Muscle of leg (tissue), 11 donors: ENCODE data around the gene CCNJ. TPM values are rescaled to one million over a fixed set of nuclear protein-coding genes. Genes with fewer than 3 reads are reported as not detected.

ENCODE experiments used
- DNase-seq: peaks from one replicate; pipeline ENCODE4 v3.0.0; 2013
- H3K27ac ChIP-seq: one replicate; pipeline ENCODE4 v1.5.1; 2013; ENCODE audit warnings: mild to moderate bottlenecking, low read length, control low read depth
- H3K27me3 ChIP-seq: one replicate; pipeline ENCODE4 v1.6.1; 2013; ENCODE audit warnings: low read length; ENCODE audit not compliant: control insufficient read depth, insufficient read depth
- H3K36me3 ChIP-seq: one replicate; pipeline ENCODE4 v1.6.1; 2013; ENCODE audit warnings: low read length; ENCODE audit not compliant: control insufficient read depth, insufficient read depth
- H3K4me1 ChIP-seq: one replicate; pipeline ENCODE4 v1.6.1; 2013; ENCODE audit warnings: low read length; ENCODE audit not compliant: control insufficient read depth, insufficient read depth
- H3K4me3 ChIP-seq: one replicate; pipeline ENCODE4 v1.5.1; 2013; ENCODE audit warnings: low read length, control low read depth
- H3K9me3 ChIP-seq: replicated peaks from 2 replicates; pipeline ENCODE4 v1.6.1; 2013; ENCODE audit warnings: low read depth, low read length; ENCODE audit not compliant: control insufficient read depth
- WGBS: methylation state at CpG from one replicate; pipeline ENCODE4 v1.1.5; 2013; ENCODE audit warnings: missing lambda C conversion rate; ENCODE audit not compliant: insufficient coverage; 5-methylcytosine and 5-hydroxymethylcytosine counted together
- polyA plus RNA-seq, 8 donors: library from polyadenylated mRNA; unstranded; fragments of 120-200 nt; gene quantifications; one replicate each; pipeline versions ENCODE4 v1.2.1 to v1.2.3, GENCODE V29; 2013; ENCODE audit warnings: inconsistent platforms in 1 of 8, low replicate concordance in 1 of 8; ENCODE audit not compliant: insufficient read length in 8 of 8, insufficient read depth in 1 of 8
- total RNA-seq: library from RNA; stranded (reverse); fragments of 120-200 nt; gene quantifications from one replicate; pipeline ENCODE4 v1.2.4, GENCODE V29; 2013

The CCNJ gene
- total and polyA plus RNA-seq, 9 donors = 5.5 to 11.1 (median 9.0) TPM

GRCh38 chr10:96053985-96054384 lies 10.6 kb downstream of the CCNJ start:
- DNase-seq = no peak
- no peaks in the 10 kb centered on the region for H3K9me3 ChIP-seq
- no peak overlapping the region for H3K4me3 ChIP-seq
- H3K27me3 ChIP-seq = no peaks in the 10 kb centered on the region
- H3K4me1 ChIP-seq = no peaks in the 10 kb centered on the region
- H3K27ac ChIP-seq = no peak overlapping the region
- WGBS = no CpG with 5 or more reads among the region's 2 CpGs
- H3K36me3 ChIP-seq = peaks cover 20% of the 10 kb centered on the region

- Histone ChIP-seq H3K9me3 (no peaks in the 10 kb centered on the region), H3K27me3 (no peaks in the 10 kb centered on the region), H3K36me3 (peaks cover 30% of the 10 kb centered on the region), H3K4me1 (no peaks in the 10 kb centered on the region), H3K4me3 (no peak overlapping the region), H3K27ac (no peak overlapping the region)
- DNase-seq = no peak
- 89% methylated on average over 3 of the region's 7 CpGs for WGBS
These were observed 13.4 kb downstream of the CCNJ start for GRCh38 chr10:96056787-96057186.

GRCh38 chr10:96061232-96061631 lies 17.8 kb downstream of the CCNJ start:
- H3K27me3 ChIP-seq = no peaks in the 10 kb centered on the region
- no peak for DNase-seq
- peaks cover 39% of the 10 kb centered on the region for H3K36me3 ChIP-seq
- 93% methylated on average over 1 of the region's 3 CpGs for WGBS
- H3K27ac ChIP-seq = no peak overlapping the region
- no peaks in the 10 kb centered on the region for H3K9me3 ChIP-seq
- H3K4me1 ChIP-seq = no peaks in the 10 kb centered on the region
- H3K4me3 ChIP-seq = no peak overlapping the region

GRCh38 chr10:96072674-96073073 lies 29.3 kb downstream of the CCNJ start:
- DNase-seq = no peak
- no peaks in the 10 kb centered on the region for H3K27me3 ChIP-seq
- no peaks in the 10 kb centered on the region for H3K4me1 ChIP-seq
- WGBS = no CpG with 5 or more reads among the region's 2 CpGs
- H3K9me3 ChIP-seq = no peaks in the 10 kb centered on the region
- H3K36me3 ChIP-seq = no peaks in the 10 kb centered on the region
- H3K27ac ChIP-seq = no peak overlapping the region
- H3K4me3 ChIP-seq = no peak overlapping the region

GRCh38 chr10:96073722-96074121 lies 30.3 kb downstream of the CCNJ start:
- H3K4me1 ChIP-seq = no peaks in the 10 kb centered on the region
- H3K4me3 ChIP-seq = no peak overlapping the region
- H3K36me3 ChIP-seq = no peaks in the 10 kb centered on the region
- WGBS = no CpG with 5 or more reads among the region's 1 CpG
- H3K9me3 ChIP-seq = no peaks in the 10 kb centered on the region
- no peak overlapping the region for H3K27ac ChIP-seq
- DNase-seq = no peak
- no peaks in the 10 kb centered on the region for H3K27me3 ChIP-seq

GRCh38 chr10:96074776-96075175 lies 31.4 kb downstream of the CCNJ start:
- H3K4me3 ChIP-seq = no peak overlapping the region
- no peaks in the 10 kb centered on the region for H3K4me1 ChIP-seq
- DNase-seq = no peak
- WGBS = no CpG with 5 or more reads among the region's 3 CpGs
- H3K36me3 ChIP-seq = no peaks in the 10 kb centered on the region
- no peak overlapping the region for H3K27ac ChIP-seq
- no peaks in the 10 kb centered on the region for H3K27me3 ChIP-seq
- no peaks in the 10 kb centered on the region for H3K9me3 ChIP-seq

GRCh38 chr10:96075977-96076376 lies 32.6 kb downstream of the CCNJ start:
- H3K4me1 ChIP-seq = no peaks in the 10 kb centered on the region
- no peaks in the 10 kb centered on the region for H3K9me3 ChIP-seq
- DNase-seq = no peak
- H3K27me3 ChIP-seq = no peaks in the 10 kb centered on the region
- no peaks in the 10 kb centered on the region for H3K36me3 ChIP-seq
- 80% methylated on average over 1 of the region's 2 CpGs for WGBS
- H3K27ac ChIP-seq = no peak overlapping the region
- H3K4me3 ChIP-seq = no peak overlapping the region

GRCh38 chr10:96077156-96077555 lies 33.8 kb downstream of the CCNJ start:
- no CpG with 5 or more reads among the region's 3 CpGs for WGBS
- H3K4me1 ChIP-seq = no peaks in the 10 kb centered on the region
- no peak overlapping the region for H3K27ac ChIP-seq
- no peaks in the 10 kb centered on the region for H3K27me3 ChIP-seq
- DNase-seq = no peak
- H3K9me3 ChIP-seq = no peaks in the 10 kb centered on the region
- no peaks in the 10 kb centered on the region for H3K36me3 ChIP-seq
- H3K4me3 ChIP-seq = no peak overlapping the region

GRCh38 chr10:96082153-96082552 lies 38.8 kb downstream of the CCNJ start:
- Histone ChIP-seq H3K36me3 (no peaks in the 10 kb centered on the region), H3K9me3 (no peaks in the 10 kb centered on the region), H3K27me3 (no peaks in the 10 kb centered on the region), H3K27ac (no peak overlapping the region), H3K4me3 (no peak overlapping the region), H3K4me1 (no peaks in the 10 kb centered on the region)
- WGBS = no CpG with 5 or more reads among the region's 2 CpGs
- DNase-seq = no peak

- Histone ChIP-seq H3K27me3 (no peaks in the 10 kb centered on the region), H3K4me3 (no peak overlapping the region), H3K4me1 (no peaks in the 10 kb centered on the region), H3K27ac (no peak overlapping the region), H3K36me3 (no peaks in the 10 kb centered on the region), H3K9me3 (no peaks in the 10 kb centered on the region)
- whole genome bisulfite sequencing = no CpG with 5 or more reads among the region's 1 CpG
- no peak for DNase-seq
These were observed 39.4 kb downstream of the CCNJ start for GRCh38 chr10:96082748-96083147.

GRCh38 chr10:96089116-96089515 lies 45.7 kb downstream of the CCNJ start:
- DNase-seq = no peak
- H3K36me3 ChIP-seq = no peaks in the 10 kb centered on the region
- peaks cover 21% of the 10 kb centered on the region for H3K27me3 ChIP-seq
- H3K27ac ChIP-seq = no peak overlapping the region
- WGBS = no CpG with 5 or more reads among the region's 2 CpGs
- peaks cover 5% of the 10 kb centered on the region for H3K9me3 ChIP-seq
- H3K4me3 ChIP-seq = peak overlapping the region; percentile 86
- peaks cover 3% of the 10 kb centered on the region for H3K4me1 ChIP-seq
